HepG2 (cell line): ENCODE results near the gene EMP2. TPM values are rescaled to one million over a fixed set of nuclear protein-coding genes. Genes with fewer than 3 reads are reported as not detected.

Experiments
- ARID2 ChIP-seq: sonication (generic); formaldehyde crosslinking; IDR thresholded peaks from 2 replicates; pipeline ENCODE4 v1.8.1; 2022; ENCODE audit warnings: mild to moderate bottlenecking, missing genetic modification reagents, borderline replicate concordance
- MIXL1 ChIP-seq: IDR thresholded peaks from 2 replicates; pipeline ENCODE4 v1.6.1; 2016
- NCOR1 ChIP-seq: fragments of 200-600 bp; sonication (generic); IDR thresholded peaks from 2 replicates; pipeline ENCODE4 v1.7.0; 2017; ENCODE audit warnings: antibody characterized with exemption, low read length, borderline replicate concordance
- NFIB ChIP-seq: sonication (generic); formaldehyde crosslinking; IDR thresholded peaks from 2 replicates; pipeline ENCODE4 v1.9.0; 2021; ENCODE audit warnings: missing genetic modification reagents, mild to moderate bottlenecking, borderline replicate concordance
- NR2F2 ChIP-seq: IDR thresholded peaks from 2 replicates; pipeline ENCODE4 v1.6.1; 2012; ENCODE audit warnings: low read depth, inconsistent platforms, borderline replicate concordance
- RARA ChIP-seq: IDR thresholded peaks from 2 replicates; pipeline ENCODE4 v1.6.1; 2016; ENCODE audit warnings: missing genetic modification reagents, missing compliant biosample characterization
- RCOR2 ChIP-seq: IDR thresholded peaks from 2 replicates; pipeline ENCODE4 v1.6.1; 2016; ENCODE audit warnings: missing biosample characterization, missing genetic modification reagents
- SKI ChIP-seq: fragments of 450-650 bp; IDR thresholded peaks from one replicate; pipeline ENCODE4 v1.6.1; 2018; ENCODE audit warnings: mild to moderate bottlenecking; ENCODE audit not compliant: partially characterized antibody
- ZBTB1 ChIP-seq: sonication (generic); formaldehyde crosslinking; IDR thresholded peaks from 2 replicates; pipeline ENCODE4 v1.4.0; 2020; ENCODE audit warnings: missing genetic modification reagents, borderline replicate concordance
- ZNF441 ChIP-seq: sonication (generic); formaldehyde crosslinking; IDR thresholded peaks from 2 replicates; pipeline ENCODE4 v1.7.0; 2021; ENCODE audit warnings: missing genetic modification reagents, borderline replicate concordance
- ZNF563 ChIP-seq: sonication (generic); formaldehyde crosslinking; IDR thresholded peaks from 2 replicates; pipeline ENCODE4 v1.8.0; 2022; ENCODE audit warnings: mild to moderate bottlenecking, moderate library complexity, missing genetic modification reagents
- ZNF75D ChIP-seq: sonication (generic); formaldehyde crosslinking; IDR thresholded peaks from 2 replicates; pipeline ENCODE4 v1.8.1; 2023; ENCODE audit warnings: missing genetic modification reagents, mild to moderate bottlenecking, borderline replicate concordance
- ZNF839 ChIP-seq: sonication (generic); formaldehyde crosslinking; IDR thresholded peaks from 2 replicates; pipeline ENCODE4 v1.4.0; 2020; ENCODE audit warnings: missing genetic modification reagents, mild to moderate bottlenecking, borderline replicate concordance
- ZSCAN25 ChIP-seq: sonication (generic); formaldehyde crosslinking; IDR thresholded peaks from 2 replicates; pipeline ENCODE4 v1.8.0; 2022; ENCODE audit warnings: mild to moderate bottlenecking, missing genetic modification reagents
- polyA plus RNA-seq, 8 experiments: library from polyadenylated mRNA; depleted of rRNA in 3 of 8; stranded (reverse) in 7 of 8; unstranded in 1 of 8; fragments of >200 nt; fragmentation: Illumina TruSeq in 4 of 8; extraction: Trizol in 4 of 8; gene quantifications; 2 replicates each; pipeline versions ENCODE4 v1.2.1 to v1.2.3, GENCODE V29; 2011 to 2016; ENCODE audit warnings: low read depth in 4 of 8, missing spikeins in 1 of 8, mixed read lengths in 1 of 8; ENCODE audit not compliant: insufficient read depth in 1 of 8
- total RNA-seq, 5 experiments: library from RNA; depleted of rRNA; stranded (reverse); fragments of >200 nt; fragmentation: Illumina TruSeq; extraction: Trizol; gene quantifications; 2 replicates each; pipeline ENCODE4 v1.2.3, GENCODE V29; 2016; ENCODE audit warnings: low read depth in 1 of 5
- TF ChIP-seq, protein P1 (sequence below): sonication (generic); formaldehyde crosslinking; IDR thresholded peaks from 2 replicates; pipeline ENCODE4 v1.4.0; 2020; ENCODE audit warnings: missing genetic modification reagents, borderline replicate concordance
- TF ChIP-seq, protein P2 (sequence below): sonication (generic); formaldehyde crosslinking; conservative IDR thresholded peaks from 2 replicates; pipeline ENCODE4 v1.4.0; 2020; ENCODE audit warnings: missing genetic modification reagents
- TF ChIP-seq, protein P3 (sequence below): sonication (generic); formaldehyde crosslinking; IDR thresholded peaks from 2 replicates; pipeline ENCODE4 v1.5.0; 2020; ENCODE audit warnings: missing genetic modification reagents
- TF ChIP-seq, protein P4 (sequence below): sonication (generic); formaldehyde crosslinking; IDR thresholded peaks from 2 replicates; pipeline ENCODE4 v1.8.0; 2022; ENCODE audit warnings: missing genetic modification reagents, mild to moderate bottlenecking, moderate library complexity, borderline replicate concordance
- TF ChIP-seq, protein P5 (sequence below): sonication (generic); formaldehyde crosslinking; IDR thresholded peaks from 2 replicates; pipeline ENCODE4 v1.8.1; 2023; ENCODE audit warnings: mild to moderate bottlenecking, moderate library complexity, missing genetic modification reagents

The EMP2 gene
- total and polyA plus RNA-seq, 2 of the 13 experiments (the other 11 are each of a cell fraction or from before 2014, with no cell fraction given), result 24.6 to 91.2 TPM

DNA sequence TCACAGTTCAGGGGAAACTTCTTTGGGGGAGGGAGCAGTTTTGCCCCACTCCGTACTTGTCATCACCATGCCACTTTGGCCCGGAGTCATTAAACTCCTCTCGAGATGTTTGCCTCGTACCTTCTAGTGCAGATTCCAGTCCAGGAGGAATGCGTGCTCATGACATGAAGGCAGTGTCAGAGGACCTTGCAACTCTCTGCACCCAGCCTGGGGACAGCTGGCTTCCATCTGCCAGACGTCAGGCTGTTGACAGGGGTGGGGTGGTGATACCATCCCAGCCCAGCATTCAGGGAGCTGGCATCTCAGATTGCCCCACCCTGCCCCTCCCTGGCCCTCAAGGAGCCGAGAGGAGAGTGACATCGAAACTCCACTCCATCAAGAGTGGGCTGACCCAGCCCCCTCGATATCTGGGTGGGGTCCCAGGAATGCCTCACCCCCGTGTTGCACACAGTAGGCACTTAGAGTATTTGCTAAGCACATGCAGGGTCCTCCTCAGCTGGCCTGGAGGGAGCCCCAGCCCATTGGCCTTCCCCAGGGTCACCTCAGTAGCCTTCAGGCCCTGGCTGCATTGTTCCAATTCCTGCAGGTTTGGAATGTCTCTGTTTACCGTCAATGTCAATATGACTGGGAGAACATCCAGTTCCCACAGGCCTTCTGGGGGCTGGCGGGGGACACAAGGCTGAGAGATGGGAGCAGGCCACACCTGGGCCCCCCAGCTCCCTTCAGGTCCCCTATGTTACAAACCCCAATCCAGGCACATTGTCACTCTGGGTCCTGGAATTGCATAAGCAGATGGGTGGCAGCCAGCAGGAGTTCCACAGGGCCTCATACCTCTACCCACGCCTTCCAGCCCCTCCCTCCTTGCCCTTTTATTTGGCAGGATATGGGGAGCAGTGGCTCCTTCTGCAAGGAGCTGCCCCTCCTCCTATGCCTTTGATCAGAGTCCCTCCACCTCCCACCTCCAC lies 21.3 kb upstream of the EMP2 start (continued):
- TF ChIP-seq, protein P1, sequence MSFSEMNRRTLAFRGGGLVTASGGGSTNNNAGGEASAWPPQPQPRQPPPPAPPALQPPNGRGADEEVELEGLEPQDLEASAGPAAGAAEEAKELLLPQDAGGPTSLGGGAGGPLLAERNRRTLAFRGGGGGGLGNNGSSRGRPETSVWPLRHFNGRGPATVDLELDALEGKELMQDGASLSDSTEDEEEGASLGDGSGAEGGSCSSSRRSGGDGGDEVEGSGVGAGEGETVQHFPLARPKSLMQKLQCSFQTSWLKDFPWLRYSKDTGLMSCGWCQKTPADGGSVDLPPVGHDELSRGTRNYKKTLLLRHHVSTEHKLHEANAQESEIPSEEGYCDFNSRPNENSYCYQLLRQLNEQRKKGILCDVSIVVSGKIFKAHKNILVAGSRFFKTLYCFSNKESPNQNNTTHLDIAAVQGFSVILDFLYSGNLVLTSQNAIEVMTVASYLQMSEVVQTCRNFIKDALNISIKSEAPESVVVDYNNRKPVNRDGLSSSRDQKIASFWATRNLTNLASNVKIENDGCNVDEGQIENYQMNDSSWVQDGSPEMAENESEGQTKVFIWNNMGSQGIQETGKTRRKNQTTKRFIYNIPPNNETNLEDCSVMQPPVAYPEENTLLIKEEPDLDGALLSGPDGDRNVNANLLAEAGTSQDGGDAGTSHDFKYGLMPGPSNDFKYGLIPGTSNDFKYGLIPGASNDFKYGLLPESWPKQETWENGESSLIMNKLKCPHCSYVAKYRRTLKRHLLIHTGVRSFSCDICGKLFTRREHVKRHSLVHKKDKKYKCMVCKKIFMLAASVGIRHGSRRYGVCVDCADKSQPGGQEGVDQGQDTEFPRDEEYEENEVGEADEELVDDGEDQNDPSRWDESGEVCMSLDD (CRISPR knock-in tag), result no peak; the same call in 1 of the 2 replicates
- TF ChIP-seq ZNF839 (CRISPR knock-in tag) (no peak), NR2F2 (no peak), ARID2 (CRISPR knock-in tag) (no peak), ZSCAN25 (CRISPR knock-in tag) (no peak), ZNF563 (CRISPR knock-in tag) (peak; percentile 31; the same call in 1 of the 2 replicates), ZNF441 (CRISPR knock-in tag) (no peak), SKI (peak; percentile 72), RCOR2 (CRISPR knock-in tag) (peak; percentile 50; the same call in 1 of the 2 replicates), ZNF75D (CRISPR knock-in tag) (no peak), RARA (CRISPR knock-in tag) (peak; percentile 88), ZBTB1 (CRISPR knock-in tag) (no peak), MIXL1 (CRISPR knock-in tag) (no peak), NCOR1 (no peak), NFIB (CRISPR knock-in tag) (no peak)
- TF ChIP-seq, protein P2, sequence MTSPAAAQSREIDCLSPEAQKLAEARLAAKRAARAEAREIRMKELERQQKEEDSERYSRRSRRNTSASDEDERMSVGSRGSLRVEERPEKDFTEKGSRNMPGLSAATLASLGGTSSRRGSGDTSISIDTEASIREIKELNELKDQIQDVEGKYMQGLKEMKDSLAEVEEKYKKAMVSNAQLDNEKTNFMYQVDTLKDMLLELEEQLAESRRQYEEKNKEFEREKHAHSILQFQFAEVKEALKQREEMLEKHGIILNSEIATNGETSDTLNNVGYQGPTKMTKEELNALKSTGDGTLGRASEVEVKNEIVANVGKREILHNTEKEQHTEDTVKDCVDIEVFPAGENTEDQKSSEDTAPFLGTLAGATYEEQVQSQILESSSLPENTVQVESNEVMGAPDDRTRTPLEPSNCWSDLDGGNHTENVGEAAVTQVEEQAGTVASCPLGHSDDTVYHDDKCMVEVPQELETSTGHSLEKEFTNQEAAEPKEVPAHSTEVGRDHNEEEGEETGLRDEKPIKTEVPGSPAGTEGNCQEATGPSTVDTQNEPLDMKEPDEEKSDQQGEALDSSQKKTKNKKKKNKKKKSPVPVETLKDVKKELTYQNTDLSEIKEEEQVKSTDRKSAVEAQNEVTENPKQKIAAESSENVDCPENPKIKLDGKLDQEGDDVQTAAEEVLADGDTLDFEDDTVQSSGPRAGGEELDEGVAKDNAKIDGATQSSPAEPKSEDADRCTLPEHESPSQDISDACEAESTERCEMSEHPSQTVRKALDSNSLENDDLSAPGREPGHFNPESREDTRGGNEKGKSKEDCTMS (CRISPR knock-in tag), result no peak
- TF ChIP-seq, protein P3, sequence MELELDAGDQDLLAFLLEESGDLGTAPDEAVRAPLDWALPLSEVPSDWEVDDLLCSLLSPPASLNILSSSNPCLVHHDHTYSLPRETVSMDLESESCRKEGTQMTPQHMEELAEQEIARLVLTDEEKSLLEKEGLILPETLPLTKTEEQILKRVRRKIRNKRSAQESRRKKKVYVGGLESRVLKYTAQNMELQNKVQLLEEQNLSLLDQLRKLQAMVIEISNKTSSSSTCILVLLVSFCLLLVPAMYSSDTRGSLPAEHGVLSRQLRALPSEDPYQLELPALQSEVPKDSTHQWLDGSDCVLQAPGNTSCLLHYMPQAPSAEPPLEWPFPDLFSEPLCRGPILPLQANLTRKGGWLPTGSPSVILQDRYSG (CRISPR knock-in tag), result no peak
- TF ChIP-seq, protein P4, sequence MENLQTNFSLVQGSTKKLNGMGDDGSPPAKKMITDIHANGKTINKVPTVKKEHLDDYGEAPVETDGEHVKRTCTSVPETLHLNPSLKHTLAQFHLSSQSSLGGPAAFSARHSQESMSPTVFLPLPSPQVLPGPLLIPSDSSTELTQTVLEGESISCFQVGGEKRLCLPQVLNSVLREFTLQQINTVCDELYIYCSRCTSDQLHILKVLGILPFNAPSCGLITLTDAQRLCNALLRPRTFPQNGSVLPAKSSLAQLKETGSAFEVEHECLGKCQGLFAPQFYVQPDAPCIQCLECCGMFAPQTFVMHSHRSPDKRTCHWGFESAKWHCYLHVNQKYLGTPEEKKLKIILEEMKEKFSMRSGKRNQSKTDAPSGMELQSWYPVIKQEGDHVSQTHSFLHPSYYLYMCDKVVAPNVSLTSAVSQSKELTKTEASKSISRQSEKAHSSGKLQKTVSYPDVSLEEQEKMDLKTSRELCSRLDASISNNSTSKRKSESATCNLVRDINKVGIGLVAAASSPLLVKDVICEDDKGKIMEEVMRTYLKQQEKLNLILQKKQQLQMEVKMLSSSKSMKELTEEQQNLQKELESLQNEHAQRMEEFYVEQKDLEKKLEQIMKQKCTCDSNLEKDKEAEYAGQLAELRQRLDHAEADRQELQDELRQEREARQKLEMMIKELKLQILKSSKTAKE (CRISPR knock-in tag), result peak; percentile 77; the same call in 1 of the 2 replicates
- TF ChIP-seq, protein P5, sequence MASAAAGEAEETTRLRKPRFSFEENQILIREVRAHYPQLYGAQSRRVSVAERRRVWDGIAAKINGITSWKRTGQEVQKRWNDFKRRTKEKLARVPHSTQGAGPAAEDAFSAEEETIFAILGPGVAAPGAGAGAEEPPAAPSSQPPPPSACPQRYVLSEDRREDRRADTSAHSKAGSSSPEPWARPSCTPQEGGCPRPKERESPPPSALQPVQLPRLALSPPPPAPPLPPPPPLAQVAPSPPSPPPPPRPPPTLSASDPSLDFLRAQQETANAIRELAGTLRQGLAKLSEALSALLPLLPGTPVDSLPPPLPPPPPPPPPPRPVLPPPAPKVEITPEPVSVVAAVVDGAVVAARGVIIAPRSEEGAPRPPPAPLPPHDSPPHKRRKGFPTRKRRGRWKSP (CRISPR knock-in tag), result no peak; the same call in 1 of the 2 replicates
